ENCODE data around the gene UQCRC1. TPM values are rescaled to one million over a fixed set of nuclear protein-coding genes. Genes with fewer than 3 reads are reported as not detected.

The UQCRC1 gene
- total RNA-seq, 1 experiment from 2014 or later: 575 TPM

- H3K9ac ChIP-seq (ENCODE audit: low read length): no peak overlapping the region
- no TSS peak for BruUV-seq (replicated peaks)
- no peaks in the 10 kb centered on the region for H3F3A ChIP-seq (ENCODE audit: low read length, unreplicated experiment)
- no peaks in the 10 kb centered on the region for H3K27me3 ChIP-seq (ENCODE audit: low read length)
- H3K36me3 ChIP-seq (ENCODE audit: low read depth, low read length): peaks cover 5% of the 10 kb centered on the region; the same call in 1 of the 2 replicates
- peaks cover 4% of the 10 kb centered on the region for H3K79me2 ChIP-seq (ENCODE audit: low read length)
- intact Hi-C loops (cut with micrococcal nuclease): no loop called here
- DNase-seq (peak; percentile 79), ATAC-seq (no peak)
- TF ChIP-seq EZH2phosphoT487 (IDR thresholded peaks at IDR 0.05; ENCODE audit: borderline replicate concordance, low read length) (no peak), EZH2 (IDR thresholded peaks at IDR 0.05; ENCODE audit: low read length, unreplicated experiment) (no peak), CTCF (conservative IDR thresholded peaks at IDR 0.05; ENCODE audit: low read depth, low read length) (no peak)
- H3K4me2 ChIP-seq (ENCODE audit: low read length): no peak overlapping the region
- no peak overlapping the region; the same call in 1 of the 2 replicates for H2AFZ ChIP-seq (ENCODE audit: low read length)
- H3K9me3 ChIP-seq (ENCODE audit: low read length): peaks cover 8% of the 10 kb centered on the region
- H4K20me1 ChIP-seq (ENCODE audit: low read length): no peaks in the 10 kb centered on the region
- CTCF ChIA-PET: interaction anchor here (0.6 kb wide), 1 partner anchor 56 kb away, joined by 6 read pairs; no protein-coding TSS in a partner anchor
- POLR2A ChIA-PET (ENCODE audit: unreplicated experiment): interaction anchor here (0.6 kb wide), 1 partner anchor 72 kb away, joined by 18 read pairs; no protein-coding TSS in a partner anchor
- H3K27ac ChIP-seq (ENCODE audit: low read length): no peak overlapping the region
- no peak overlapping the region for H3K4me3 ChIP-seq (ENCODE audit: low read length)
- no peaks in the 10 kb centered on the region for H3K9me2 ChIP-seq (replicated peaks; ENCODE audit: low read length)
- peaks cover 8% of the 10 kb centered on the region; the same call in 1 of the 2 replicates for H3K4me1 ChIP-seq (ENCODE audit: insufficient read depth, low read length)
Measured at GRCh38 chr3:48614044-48614443, 4.6 kb upstream of the UQCRC1 start.

- Histone ChIP-seq H3K4me3 (ENCODE audit: low read length) (no peak overlapping the region), H2AFZ (ENCODE audit: low read length) (no peak overlapping the region), H4K20me1 (ENCODE audit: low read length) (no peaks in the 10 kb centered on the region), H3K9me2 (replicated peaks; ENCODE audit: low read length) (no peaks in the 10 kb centered on the region), H3K9ac (ENCODE audit: low read length) (no peak overlapping the region), H3K27ac (ENCODE audit: low read length) (no peak overlapping the region), H3K36me3 (ENCODE audit: low read depth, low read length) (peaks cover 15% of the 10 kb centered on the region), H3F3A (ENCODE audit: low read length, unreplicated experiment) (no peaks in the 10 kb centered on the region), H3K9me3 (ENCODE audit: low read length) (peaks cover 4% of the 10 kb centered on the region), H3K4me1 (ENCODE audit: insufficient read depth, low read length) (peaks cover 16% of the 10 kb centered on the region), H3K79me2 (ENCODE audit: low read length) (peaks cover 22% of the 10 kb centered on the region), H3K27me3 (ENCODE audit: low read length) (no peaks in the 10 kb centered on the region), H3K4me2 (ENCODE audit: low read length) (no peak overlapping the region)
- no peak for TF ChIP-seq CTCF (conservative IDR thresholded peaks at IDR 0.05; ENCODE audit: low read depth, low read length)
- CTCF ChIA-PET: interaction anchor here (0.6 kb wide), 1 partner anchor 57 kb away, joined by 4 read pairs; no protein-coding TSS in a partner anchor
- BruUV-seq (replicated peaks): no TSS peak
- intact Hi-C loops (cut with micrococcal nuclease): no loop called here
- DNase-seq: no peak
- POLR2A ChIA-PET (ENCODE audit: unreplicated experiment): no interaction called here
- ATAC-seq: no peak
Measured at GRCh38 chr3:48612309-48612708, 2.9 kb upstream of the UQCRC1 start.

GRCh38 chr3:48607519-48607918 is 1.9 kb downstream of the UQCRC1 start:
- no peak overlapping the region for H3K27ac ChIP-seq (ENCODE audit: low read length)
- H3K36me3 ChIP-seq (ENCODE audit: low read depth, low read length): peaks cover 50% of the 10 kb centered on the region
- H3K9me2 ChIP-seq (replicated peaks; ENCODE audit: low read length): no peaks in the 10 kb centered on the region
- no peak for ATAC-seq
- BruUV-seq (replicated peaks): no TSS peak
- no peaks in the 10 kb centered on the region for H3K9me3 ChIP-seq (ENCODE audit: low read length)
- H3K9ac ChIP-seq (ENCODE audit: low read length): no peak overlapping the region
- no peak overlapping the region for H3K4me3 ChIP-seq (ENCODE audit: low read length)
- no peak for DNase-seq
- peak overlapping the region; percentile 98; the same call in 1 of the 2 replicates for H3K4me2 ChIP-seq (ENCODE audit: low read length)
- intact Hi-C loops (cut with micrococcal nuclease): no loop called here
- no peaks in the 10 kb centered on the region for H3F3A ChIP-seq (ENCODE audit: low read length, unreplicated experiment)
- H3K79me2 ChIP-seq (ENCODE audit: low read length): peaks cover 41% of the 10 kb centered on the region
- H3K4me1 ChIP-seq (ENCODE audit: insufficient read depth, low read length): peaks cover 8% of the 10 kb centered on the region
- CTCF ChIA-PET: no interaction called here
- H4K20me1 ChIP-seq (ENCODE audit: low read length): no peaks in the 10 kb centered on the region
- no peaks in the 10 kb centered on the region for H3K27me3 ChIP-seq (ENCODE audit: low read length)
- POLR2A ChIA-PET (ENCODE audit: unreplicated experiment): no interaction called here
- TF ChIP-seq EZH2phosphoT487 (IDR thresholded peaks at IDR 0.05; ENCODE audit: borderline replicate concordance, low read length): no peak
- no peak for TF ChIP-seq CTCF (conservative IDR thresholded peaks at IDR 0.05; ENCODE audit: low read depth, low read length)
- no peak for TF ChIP-seq EZH2 (IDR thresholded peaks at IDR 0.05; ENCODE audit: low read length, unreplicated experiment)
- H2AFZ ChIP-seq (ENCODE audit: low read length): no peak overlapping the region
